Measurements from ENCODE around the gene RREB1. TPM values are rescaled to one million over a fixed set of nuclear protein-coding genes. Genes with fewer than 3 reads are reported as not detected.

The RREB1 gene
- total RNA-seq, 1 experiment from 2014 or later = 30.7 TPM

GRCh38 chr6:7222197-7222596, 114.4 kb downstream of the RREB1 start:
- Histone ChIP-seq H3K4me1 (ENCODE audit: control insufficient read depth, insufficient read depth, low read length) (no peaks in the 10 kb centered on the region), H3K4me3 (ENCODE audit: low read depth in 2 of 2, low read length in 2 of 2) (no peak overlapping the region), H3K36me3 (ENCODE audit: control insufficient read depth, insufficient read depth, low read length) (peaks cover 3% of the 10 kb centered on the region; the same call in 1 of the 2 replicates), H3K27ac (ENCODE audit: low read length) (no peak overlapping the region), H3K9me3 (ENCODE audit: control insufficient read depth, insufficient read depth, low read depth, low read length) (no peaks in the 10 kb centered on the region), H3K27me3 (ENCODE audit: control insufficient read depth, insufficient read depth, low read length) (no peaks in the 10 kb centered on the region)
- in situ Hi-C loops (cut with HindIII; ENCODE audit: low pct_unique_long_range_greater_than_20kb, low sequenced_read_pairs) (no loop called here), intact Hi-C loops (cut with micrococcal nuclease; ENCODE audit: unreplicated experiment) (no loop called here)
- no peak for TF ChIP-seq TCF7L2 (IDR thresholded peaks at IDR 0.05; ENCODE audit: low read depth, low read length)
- TF ChIP-seq, protein P1, sequence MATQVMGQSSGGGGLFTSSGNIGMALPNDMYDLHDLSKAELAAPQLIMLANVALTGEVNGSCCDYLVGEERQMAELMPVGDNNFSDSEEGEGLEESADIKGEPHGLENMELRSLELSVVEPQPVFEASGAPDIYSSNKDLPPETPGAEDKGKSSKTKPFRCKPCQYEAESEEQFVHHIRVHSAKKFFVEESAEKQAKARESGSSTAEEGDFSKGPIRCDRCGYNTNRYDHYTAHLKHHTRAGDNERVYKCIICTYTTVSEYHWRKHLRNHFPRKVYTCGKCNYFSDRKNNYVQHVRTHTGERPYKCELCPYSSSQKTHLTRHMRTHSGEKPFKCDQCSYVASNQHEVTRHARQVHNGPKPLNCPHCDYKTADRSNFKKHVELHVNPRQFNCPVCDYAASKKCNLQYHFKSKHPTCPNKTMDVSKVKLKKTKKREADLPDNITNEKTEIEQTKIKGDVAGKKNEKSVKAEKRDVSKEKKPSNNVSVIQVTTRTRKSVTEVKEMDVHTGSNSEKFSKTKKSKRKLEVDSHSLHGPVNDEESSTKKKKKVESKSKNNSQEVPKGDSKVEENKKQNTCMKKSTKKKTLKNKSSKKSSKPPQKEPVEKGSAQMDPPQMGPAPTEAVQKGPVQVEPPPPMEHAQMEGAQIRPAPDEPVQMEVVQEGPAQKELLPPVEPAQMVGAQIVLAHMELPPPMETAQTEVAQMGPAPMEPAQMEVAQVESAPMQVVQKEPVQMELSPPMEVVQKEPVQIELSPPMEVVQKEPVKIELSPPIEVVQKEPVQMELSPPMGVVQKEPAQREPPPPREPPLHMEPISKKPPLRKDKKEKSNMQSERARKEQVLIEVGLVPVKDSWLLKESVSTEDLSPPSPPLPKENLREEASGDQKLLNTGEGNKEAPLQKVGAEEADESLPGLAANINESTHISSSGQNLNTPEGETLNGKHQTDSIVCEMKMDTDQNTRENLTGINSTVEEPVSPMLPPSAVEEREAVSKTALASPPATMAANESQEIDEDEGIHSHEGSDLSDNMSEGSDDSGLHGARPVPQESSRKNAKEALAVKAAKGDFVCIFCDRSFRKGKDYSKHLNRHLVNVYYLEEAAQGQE (IDR thresholded peaks at IDR 0.05; ENCODE audit: insufficient read depth in 1 of 2, low read depth in 2 of 2, low read length in 1 of 2) = no peak
- TF ChIP-seq POLR2AphosphoS5 (IDR thresholded peaks at IDR 0.05; ENCODE audit: low read depth, low read length) = no peak
- TF ChIP-seq CTCF (IDR thresholded peaks at IDR 0.05) = no peak
- TF ChIP-seq SIN3A (IDR thresholded peaks at IDR 0.05; ENCODE audit: borderline replicate concordance, insufficient read depth, low read depth, low read length) = no peak
- BruUV-seq (replicated peaks) = TSS peak; percentile 9
- no peak for DNase-seq (ENCODE audit: low read depth, low spot score)
- ATAC-seq = no peak
- ChIA-PET CTCF (no interaction called here), POLR2A (no interaction called here)

DNA sequence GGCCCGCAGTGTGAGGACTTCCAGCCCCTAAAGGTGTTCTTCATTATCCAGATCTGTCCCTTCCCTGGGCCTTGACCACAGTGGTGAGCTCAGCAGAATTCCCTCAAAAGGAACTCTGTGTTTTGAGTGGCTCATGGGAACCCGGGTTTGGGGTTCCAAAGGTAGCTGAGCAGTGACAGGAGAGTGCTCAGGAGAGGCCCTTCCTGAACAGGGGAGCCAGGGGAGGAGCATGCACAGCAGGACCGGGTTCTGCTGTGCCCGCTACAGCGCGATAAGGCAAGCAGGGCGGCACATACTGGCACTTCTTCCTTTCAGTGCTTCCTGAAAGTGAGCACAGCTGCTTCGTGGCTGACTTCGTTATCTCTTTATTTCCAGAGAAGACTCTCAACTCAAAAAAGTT, 117.0 kb downstream of the RREB1 start:
- H3K36me3 ChIP-seq (ENCODE audit: control insufficient read depth, insufficient read depth, low read length) = no peaks in the 10 kb centered on the region; the same call in 1 of the 2 replicates
- ChIA-PET POLR2A (no interaction called here), CTCF (no interaction called here)
- no TSS peak for BruUV-seq (replicated peaks)
- no peak for TF ChIP-seq POLR2AphosphoS5 (IDR thresholded peaks at IDR 0.05; ENCODE audit: low read depth, low read length)
- no peak for TF ChIP-seq SIN3A (IDR thresholded peaks at IDR 0.05; ENCODE audit: borderline replicate concordance, insufficient read depth, low read depth, low read length)
- no peak for TF ChIP-seq CTCF (IDR thresholded peaks at IDR 0.05)
- TF ChIP-seq TCF7L2 (IDR thresholded peaks at IDR 0.05; ENCODE audit: low read depth, low read length) = no peak
- TF ChIP-seq, protein P1 (IDR thresholded peaks at IDR 0.05; ENCODE audit: insufficient read depth in 1 of 2, low read depth in 2 of 2, low read length in 1 of 2) = no peak
- no peaks in the 10 kb centered on the region for H3K4me1 ChIP-seq (ENCODE audit: control insufficient read depth, insufficient read depth, low read length)
- intact Hi-C loops (cut with micrococcal nuclease; ENCODE audit: unreplicated experiment) (no loop called here), in situ Hi-C loops (cut with HindIII; ENCODE audit: low pct_unique_long_range_greater_than_20kb, low sequenced_read_pairs) (no loop called here)
- no peak overlapping the region for H3K27ac ChIP-seq (ENCODE audit: low read length)
- DNase-seq (ENCODE audit: low read depth, low spot score) (no peak), ATAC-seq (no peak)
- no peaks in the 10 kb centered on the region for H3K9me3 ChIP-seq (ENCODE audit: control insufficient read depth, insufficient read depth, low read depth, low read length)
- H3K4me3 ChIP-seq (ENCODE audit: low read depth in 2 of 2, low read length in 2 of 2) = no peak overlapping the region
- H3K27me3 ChIP-seq (ENCODE audit: control insufficient read depth, insufficient read depth, low read length) = no peaks in the 10 kb centered on the region
